Nephron progenitor cell (in vitro differentiated cells): ENCODE results near the gene PADI4.
A peak's percentile ranks its signal among the peaks of the same experiment; 100 is the strongest.

Experiments used
- DNase-seq: peaks from one replicate; pipeline ENCODE4 v3.0.0; 2021
- H3K27ac Mint-ChIP-seq: 2 replicates; pipeline ENCODE4 v1.8.0; 2021; ENCODE audit warnings: mild to moderate bottlenecking, moderate library complexity, mixed read lengths
- H3K27me3 Mint-ChIP-seq: 2 replicates; pipeline ENCODE4 v1.8.0; 2021; ENCODE audit warnings: mild to moderate bottlenecking, low read depth, mixed read lengths; ENCODE audit not compliant: poor library complexity
- H3K36me3 Mint-ChIP-seq: 2 replicates; pipeline ENCODE4 v1.8.0; 2021; ENCODE audit warnings: low read depth, mixed read lengths
- H3K4me1 Mint-ChIP-seq: 2 replicates; pipeline ENCODE4 v1.8.0; 2021; ENCODE audit warnings: mixed read lengths
- H3K4me3 Mint-ChIP-seq: 2 replicates; pipeline ENCODE4 v1.8.0; 2021; ENCODE audit warnings: mild to moderate bottlenecking, moderate library complexity, mixed read lengths
- H3K9me3 Mint-ChIP-seq: 2 replicates; pipeline ENCODE4 v1.8.0; 2021; ENCODE audit warnings: mild to moderate bottlenecking, moderate library complexity, mixed read lengths
- TF ChIP-seq, protein P1 (sequence below): fragments of 200-600 bp; sonication (generic); IDR thresholded peaks from 2 replicates; pipeline ENCODE4 v1.5.0; 2021; ENCODE audit warnings: antibody characterized with exemption

The PADI4 gene

DNA sequence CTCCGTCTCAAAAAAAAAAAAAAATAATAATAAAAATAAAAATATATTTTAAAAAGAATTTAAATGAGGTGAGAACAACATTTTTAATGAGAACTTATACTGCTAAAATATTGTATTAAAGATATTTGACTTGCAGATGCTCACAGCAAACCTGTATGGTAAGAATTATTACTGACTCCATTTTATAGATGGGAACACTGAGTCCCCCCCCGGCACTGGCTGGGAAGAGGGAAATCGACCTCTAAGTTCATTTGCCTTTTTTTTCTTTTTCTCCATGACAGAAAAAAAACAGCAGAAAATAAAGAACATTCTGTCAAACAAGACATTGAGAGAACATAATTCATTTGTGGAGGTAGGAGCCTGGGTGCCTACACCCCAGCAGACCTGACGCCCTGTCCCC, 50.6 kb downstream of the PADI4 start:
- Mint-ChIP-seq H3K27me3 (peaks cover 6% of the 10 kb centered on the region), H3K36me3 (no peaks in the 10 kb centered on the region), H3K4me3 (no peak overlapping the region), H3K4me1 (peaks cover 15% of the 10 kb centered on the region), H3K9me3 (no peaks in the 10 kb centered on the region), H3K27ac (peak overlapping the region; percentile 61)
- TF ChIP-seq, protein P1, sequence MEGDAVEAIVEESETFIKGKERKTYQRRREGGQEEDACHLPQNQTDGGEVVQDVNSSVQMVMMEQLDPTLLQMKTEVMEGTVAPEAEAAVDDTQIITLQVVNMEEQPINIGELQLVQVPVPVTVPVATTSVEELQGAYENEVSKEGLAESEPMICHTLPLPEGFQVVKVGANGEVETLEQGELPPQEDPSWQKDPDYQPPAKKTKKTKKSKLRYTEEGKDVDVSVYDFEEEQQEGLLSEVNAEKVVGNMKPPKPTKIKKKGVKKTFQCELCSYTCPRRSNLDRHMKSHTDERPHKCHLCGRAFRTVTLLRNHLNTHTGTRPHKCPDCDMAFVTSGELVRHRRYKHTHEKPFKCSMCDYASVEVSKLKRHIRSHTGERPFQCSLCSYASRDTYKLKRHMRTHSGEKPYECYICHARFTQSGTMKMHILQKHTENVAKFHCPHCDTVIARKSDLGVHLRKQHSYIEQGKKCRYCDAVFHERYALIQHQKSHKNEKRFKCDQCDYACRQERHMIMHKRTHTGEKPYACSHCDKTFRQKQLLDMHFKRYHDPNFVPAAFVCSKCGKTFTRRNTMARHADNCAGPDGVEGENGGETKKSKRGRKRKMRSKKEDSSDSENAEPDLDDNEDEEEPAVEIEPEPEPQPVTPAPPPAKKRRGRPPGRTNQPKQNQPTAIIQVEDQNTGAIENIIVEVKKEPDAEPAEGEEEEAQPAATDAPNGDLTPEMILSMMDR, result no peak
- no peak for DNase-seq

DNA sequence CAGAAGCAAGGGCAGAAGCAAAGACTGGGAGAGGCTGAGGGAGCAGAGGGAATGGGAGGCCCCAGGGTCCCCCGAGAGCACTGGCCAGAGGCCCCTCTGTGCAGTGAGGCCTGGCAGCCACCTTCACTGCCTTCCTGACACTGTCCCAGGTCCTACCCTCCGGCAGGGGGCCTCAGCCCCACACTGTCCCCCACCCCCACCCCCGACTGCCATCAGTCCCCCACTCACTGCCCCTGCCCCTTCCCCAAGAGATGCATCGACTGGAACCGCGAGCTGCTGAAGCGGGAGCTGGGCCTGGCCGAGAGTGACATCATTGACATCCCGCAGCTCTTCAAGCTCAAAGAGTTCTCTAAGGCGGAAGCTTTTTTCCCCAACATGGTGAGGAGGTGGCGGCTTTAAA, 51.0 kb downstream of the PADI4 start:
- H3K4me1 Mint-ChIP-seq, result peaks cover 15% of the 10 kb centered on the region
- peaks cover 6% of the 10 kb centered on the region for H3K27me3 Mint-ChIP-seq
- H3K4me3 Mint-ChIP-seq, result no peak overlapping the region
- H3K27ac Mint-ChIP-seq, result no peak overlapping the region
- DNase-seq, result peak; percentile 23
- peaks cover 3% of the 10 kb centered on the region for H3K9me3 Mint-ChIP-seq
- no peaks in the 10 kb centered on the region for H3K36me3 Mint-ChIP-seq
- TF ChIP-seq, protein P1, result no peak

DNA sequence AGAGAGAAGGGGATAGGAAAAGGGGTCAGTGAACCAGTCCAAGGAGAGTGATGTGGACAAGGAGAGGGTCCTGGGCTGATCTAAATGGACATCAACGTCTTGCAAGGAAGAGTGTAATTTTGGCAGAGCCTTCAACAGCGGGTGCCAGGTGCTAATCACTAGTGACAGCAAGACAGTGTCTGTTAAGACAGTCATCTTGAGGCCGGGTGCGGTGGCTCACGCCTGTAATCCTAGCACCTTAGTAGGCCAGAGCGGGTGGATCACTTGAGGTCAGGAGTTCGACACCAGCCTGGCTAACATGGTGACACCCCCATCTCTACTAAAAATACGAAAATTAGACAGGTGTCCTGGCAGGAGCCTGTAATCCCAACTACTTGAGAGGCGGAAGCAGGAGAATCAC, 51.8 kb downstream of the PADI4 start:
- DNase-seq, result no peak
- no peaks in the 10 kb centered on the region for H3K36me3 Mint-ChIP-seq

GRCh38 chr1:17360272-17360956, 52.4 kb downstream of the PADI4 start:
- Mint-ChIP-seq H3K9me3 (peaks cover 9% of the 10 kb centered on the region), H3K36me3 (no peaks in the 10 kb centered on the region), H3K4me1 (peaks cover 15% of the 10 kb centered on the region), H3K27ac (no peak overlapping the region), H3K4me3 (no peak overlapping the region), H3K27me3 (peaks cover 3% of the 10 kb centered on the region)
- TF ChIP-seq, protein P1, result no peak
- no peak for DNase-seq

More for the DNA sequence above, 51.8 kb downstream of the PADI4 start:
- Mint-ChIP-seq H3K4me3 (no peak overlapping the region), H3K27ac (no peak overlapping the region), H3K9me3 (peaks cover 9% of the 10 kb centered on the region), H3K4me1 (peaks cover 15% of the 10 kb centered on the region), H3K27me3 (peaks cover 6% of the 10 kb centered on the region)
- TF ChIP-seq, protein P1, result no peak

GRCh38 chr1:17361687-17362086, 53.7 kb downstream of the PADI4 start:
- TF ChIP-seq, protein P1, result no peak
- Mint-ChIP-seq H3K4me1 (peaks cover 14% of the 10 kb centered on the region), H3K4me3 (no peak overlapping the region), H3K9me3 (peaks cover 9% of the 10 kb centered on the region), H3K27me3 (peaks cover 9% of the 10 kb centered on the region), H3K36me3 (no peaks in the 10 kb centered on the region), H3K27ac (no peak overlapping the region)
- no peak for DNase-seq

GRCh38 chr1:17363351-17363750, 55.4 kb downstream of the PADI4 start:
- no peaks in the 10 kb centered on the region for H3K36me3 Mint-ChIP-seq
- H3K4me1 Mint-ChIP-seq, result peaks cover 11% of the 10 kb centered on the region
- H3K27me3 Mint-ChIP-seq, result peaks cover 12% of the 10 kb centered on the region
- no peak for DNase-seq
- H3K27ac Mint-ChIP-seq, result no peak overlapping the region
- TF ChIP-seq, protein P1, result no peak
- H3K9me3 Mint-ChIP-seq, result peaks cover 9% of the 10 kb centered on the region
- no peak overlapping the region for H3K4me3 Mint-ChIP-seq
